GM23338 (cell line): ENCODE results near the gene FBXO33. TPM values are rescaled to one million over a fixed set of nuclear protein-coding genes. Genes with fewer than 3 reads are reported as not detected.

Source experiments
- ATAC-seq: fragments of 200-7000 bp; cut with Tn5 transposase; 3 replicates; pipeline ENCODE4 v1.9.1; 2020
- DNase-seq: peaks from one replicate; pipeline ENCODE4 v3.0.0-alpha.2; 2015; ENCODE audit warnings: low spot score
- H2AFZ ChIP-seq: fragments of 200-600 bp; sonication (generic); 2 replicates; pipeline ENCODE4 v1.8.0; 2016; ENCODE audit warnings: antibody characterized with exemption, mild to moderate bottlenecking, moderate library complexity
- H3F3A ChIP-seq: fragments of 200-600 bp; sonication (generic); replicated peaks from 2 replicates; pipeline ENCODE4 v1.8.0; 2017; ENCODE audit warnings: antibody characterized with exemption, mixed run types, low read depth
- H3K27ac ChIP-seq: fragments of 200-600 bp; sonication (generic); 2 replicates; pipeline ENCODE4 v1.6.1; 2016; ENCODE audit warnings: low read depth
- H3K27me3 ChIP-seq: fragments of 200-600 bp; sonication (generic); 2 replicates; pipeline ENCODE4 v1.8.0; 2016; ENCODE audit warnings: mild to moderate bottlenecking, mixed run types, moderate library complexity; ENCODE audit not compliant: insufficient read depth
- H3K36me3 ChIP-seq: fragments of 200-600 bp; sonication (generic); 2 replicates; pipeline ENCODE4 v1.8.0; 2016; ENCODE audit warnings: mild to moderate bottlenecking; ENCODE audit not compliant: insufficient read depth
- H3K4me1 ChIP-seq: fragments of 200-600 bp; sonication (generic); 2 replicates; pipeline ENCODE4 v1.8.0; 2016; ENCODE audit warnings: mild to moderate bottlenecking, moderate library complexity; ENCODE audit not compliant: insufficient read depth
- H3K4me2 ChIP-seq: fragments of 200-600 bp; sonication (generic); 2 replicates; pipeline ENCODE4 v1.7.1; 2017; ENCODE audit warnings: mixed run types
- H3K4me3 ChIP-seq: fragments of 200-600 bp; sonication (generic); 2 replicates; pipeline ENCODE4 v1.6.1; 2016; ENCODE audit warnings: mixed run types
- H3K79me2 ChIP-seq: fragments of 200-600 bp; sonication (generic); replicated peaks from 2 replicates; pipeline ENCODE4 v1.8.0; 2017; ENCODE audit warnings: mild to moderate bottlenecking; ENCODE audit not compliant: insufficient read depth
- H3K9me2 ChIP-seq: fragments of 200-600 bp; sonication (generic); 2 replicates; pipeline ENCODE4 v1.8.0; 2017; ENCODE audit not compliant: insufficient read depth
- H4K20me1 ChIP-seq: fragments of 200-600 bp; sonication (generic); replicated peaks from 2 replicates; pipeline ENCODE4 v1.8.0; 2017; ENCODE audit warnings: mild to moderate bottlenecking; ENCODE audit not compliant: insufficient read depth
- H3K27ac Mint-ChIP-seq: 2 replicates; pipeline ENCODE4 v1.8.0; 2020; ENCODE audit warnings: inconsistent platforms, mild to moderate bottlenecking, moderate library complexity, mixed read lengths
- H3K27me3 Mint-ChIP-seq: 3 replicates; pipeline ENCODE4 v1.8.0; 2022; ENCODE audit warnings: low read depth, mild to moderate bottlenecking, moderate library complexity, mixed read lengths, inconsistent platforms; ENCODE audit not compliant: insufficient read depth, poor library complexity
- H3K36me3 Mint-ChIP-seq: 3 replicates; pipeline ENCODE4 v1.8.0; 2021; ENCODE audit warnings: low read depth, mild to moderate bottlenecking, inconsistent platforms, moderate library complexity, mixed read lengths
- H3K4me1 Mint-ChIP-seq: 3 replicates; pipeline ENCODE4 v1.8.0; 2020; ENCODE audit warnings: mild to moderate bottlenecking, inconsistent platforms, mixed read lengths
- H3K4me3 Mint-ChIP-seq: 3 replicates; pipeline ENCODE4 v1.8.0; 2021; ENCODE audit warnings: moderate library complexity, mild to moderate bottlenecking, inconsistent platforms, mixed read lengths
- H3K9me3 Mint-ChIP-seq: 3 replicates; pipeline ENCODE4 v1.8.0; 2020; ENCODE audit warnings: moderate library complexity, mild to moderate bottlenecking, inconsistent platforms, mixed read lengths
- CREB1 ChIP-seq: fragments of 250-450 bp; sonication (Bioruptor Pico); IDR thresholded peaks from 2 replicates; pipeline ENCODE4 v1.5.0; 2020; ENCODE audit warnings: low read depth, mild to moderate bottlenecking, moderate library complexity
- EZH2 ChIP-seq: fragments of 200-600 bp; sonication (generic); IDR thresholded peaks from one replicate; pipeline ENCODE4 v1.8.0; 2017; ENCODE audit warnings: antibody characterized with exemption, mild to moderate bottlenecking, low read depth; ENCODE audit not compliant: unreplicated experiment
- EZH2phosphoT487 ChIP-seq: fragments of 200-600 bp; sonication (generic); IDR thresholded peaks from one replicate; pipeline ENCODE4 v1.8.1; 2018; ENCODE audit warnings: antibody characterized with exemption; ENCODE audit not compliant: unreplicated experiment
- JUNB ChIP-seq: IDR thresholded peaks from one replicate; pipeline ENCODE4 v1.6.1; 2016; ENCODE audit warnings: antibody characterized with exemption; ENCODE audit not compliant: unreplicated experiment
- POLR2AphosphoS5 ChIP-seq: IDR thresholded peaks from 2 replicates; pipeline ENCODE4 v1.6.1; 2016; ENCODE audit warnings: antibody characterized with exemption, low read depth
- ZNF114 ChIP-seq: fragments of 250-450 bp; sonication (Bioruptor Pico); IDR thresholded peaks from 2 replicates; pipeline ENCODE4 v1.5.0; 2020; ENCODE audit warnings: mild to moderate bottlenecking, moderate library complexity
- polyA plus RNA-seq: library from polyadenylated mRNA; unstranded; fragments of >200 nt; fragmentation: Nextera tagmentation; extraction: Ambion mirVana; gene quantifications from 2 replicates; pipeline ENCODE4 v1.2.1, GENCODE V29; 2016
- total RNA-seq: library from RNA; depleted of rRNA; stranded (reverse); fragments of >200 nt; shearing (Covaris generic); gene quantifications from 2 replicates; pipeline ENCODE4 v1.2.3, GENCODE V29; 2014
- TF ChIP-seq, protein P1 (sequence below): fragments of 250-450 bp; sonication (Bioruptor Pico); IDR thresholded peaks from 2 replicates; pipeline ENCODE4 v1.5.0; 2020; ENCODE audit warnings: mild to moderate bottlenecking, moderate library complexity
- TF ChIP-seq, protein P2 (sequence below): IDR thresholded peaks from one replicate; pipeline ENCODE4 v1.6.1; 2018; ENCODE audit warnings: antibody characterized with exemption; ENCODE audit not compliant: unreplicated experiment

Gene FBXO33
- total and polyA plus RNA-seq, 2 experiments from 2014 or later = 6.7 to 13.1 TPM

DNA sequence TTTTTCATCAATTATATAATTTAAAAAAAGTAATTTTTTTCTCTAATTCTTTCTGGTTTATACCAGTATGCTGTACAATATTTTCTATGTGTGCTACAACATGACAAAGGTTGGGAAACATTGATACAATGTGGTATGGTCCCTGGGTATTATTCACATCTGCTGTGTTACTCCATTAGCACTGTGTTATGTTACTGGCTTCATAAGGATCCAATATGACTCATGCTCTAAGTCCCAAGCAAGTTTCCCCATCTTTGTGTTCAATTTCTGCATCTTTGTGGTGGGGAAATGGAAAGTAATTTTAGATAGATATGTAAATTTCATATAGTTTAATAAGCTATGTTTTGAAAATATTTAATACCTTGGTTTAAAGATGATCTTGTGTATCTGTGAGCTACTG is 35.8 kb downstream of the FBXO33 start (continued):
- TF ChIP-seq, protein P1, sequence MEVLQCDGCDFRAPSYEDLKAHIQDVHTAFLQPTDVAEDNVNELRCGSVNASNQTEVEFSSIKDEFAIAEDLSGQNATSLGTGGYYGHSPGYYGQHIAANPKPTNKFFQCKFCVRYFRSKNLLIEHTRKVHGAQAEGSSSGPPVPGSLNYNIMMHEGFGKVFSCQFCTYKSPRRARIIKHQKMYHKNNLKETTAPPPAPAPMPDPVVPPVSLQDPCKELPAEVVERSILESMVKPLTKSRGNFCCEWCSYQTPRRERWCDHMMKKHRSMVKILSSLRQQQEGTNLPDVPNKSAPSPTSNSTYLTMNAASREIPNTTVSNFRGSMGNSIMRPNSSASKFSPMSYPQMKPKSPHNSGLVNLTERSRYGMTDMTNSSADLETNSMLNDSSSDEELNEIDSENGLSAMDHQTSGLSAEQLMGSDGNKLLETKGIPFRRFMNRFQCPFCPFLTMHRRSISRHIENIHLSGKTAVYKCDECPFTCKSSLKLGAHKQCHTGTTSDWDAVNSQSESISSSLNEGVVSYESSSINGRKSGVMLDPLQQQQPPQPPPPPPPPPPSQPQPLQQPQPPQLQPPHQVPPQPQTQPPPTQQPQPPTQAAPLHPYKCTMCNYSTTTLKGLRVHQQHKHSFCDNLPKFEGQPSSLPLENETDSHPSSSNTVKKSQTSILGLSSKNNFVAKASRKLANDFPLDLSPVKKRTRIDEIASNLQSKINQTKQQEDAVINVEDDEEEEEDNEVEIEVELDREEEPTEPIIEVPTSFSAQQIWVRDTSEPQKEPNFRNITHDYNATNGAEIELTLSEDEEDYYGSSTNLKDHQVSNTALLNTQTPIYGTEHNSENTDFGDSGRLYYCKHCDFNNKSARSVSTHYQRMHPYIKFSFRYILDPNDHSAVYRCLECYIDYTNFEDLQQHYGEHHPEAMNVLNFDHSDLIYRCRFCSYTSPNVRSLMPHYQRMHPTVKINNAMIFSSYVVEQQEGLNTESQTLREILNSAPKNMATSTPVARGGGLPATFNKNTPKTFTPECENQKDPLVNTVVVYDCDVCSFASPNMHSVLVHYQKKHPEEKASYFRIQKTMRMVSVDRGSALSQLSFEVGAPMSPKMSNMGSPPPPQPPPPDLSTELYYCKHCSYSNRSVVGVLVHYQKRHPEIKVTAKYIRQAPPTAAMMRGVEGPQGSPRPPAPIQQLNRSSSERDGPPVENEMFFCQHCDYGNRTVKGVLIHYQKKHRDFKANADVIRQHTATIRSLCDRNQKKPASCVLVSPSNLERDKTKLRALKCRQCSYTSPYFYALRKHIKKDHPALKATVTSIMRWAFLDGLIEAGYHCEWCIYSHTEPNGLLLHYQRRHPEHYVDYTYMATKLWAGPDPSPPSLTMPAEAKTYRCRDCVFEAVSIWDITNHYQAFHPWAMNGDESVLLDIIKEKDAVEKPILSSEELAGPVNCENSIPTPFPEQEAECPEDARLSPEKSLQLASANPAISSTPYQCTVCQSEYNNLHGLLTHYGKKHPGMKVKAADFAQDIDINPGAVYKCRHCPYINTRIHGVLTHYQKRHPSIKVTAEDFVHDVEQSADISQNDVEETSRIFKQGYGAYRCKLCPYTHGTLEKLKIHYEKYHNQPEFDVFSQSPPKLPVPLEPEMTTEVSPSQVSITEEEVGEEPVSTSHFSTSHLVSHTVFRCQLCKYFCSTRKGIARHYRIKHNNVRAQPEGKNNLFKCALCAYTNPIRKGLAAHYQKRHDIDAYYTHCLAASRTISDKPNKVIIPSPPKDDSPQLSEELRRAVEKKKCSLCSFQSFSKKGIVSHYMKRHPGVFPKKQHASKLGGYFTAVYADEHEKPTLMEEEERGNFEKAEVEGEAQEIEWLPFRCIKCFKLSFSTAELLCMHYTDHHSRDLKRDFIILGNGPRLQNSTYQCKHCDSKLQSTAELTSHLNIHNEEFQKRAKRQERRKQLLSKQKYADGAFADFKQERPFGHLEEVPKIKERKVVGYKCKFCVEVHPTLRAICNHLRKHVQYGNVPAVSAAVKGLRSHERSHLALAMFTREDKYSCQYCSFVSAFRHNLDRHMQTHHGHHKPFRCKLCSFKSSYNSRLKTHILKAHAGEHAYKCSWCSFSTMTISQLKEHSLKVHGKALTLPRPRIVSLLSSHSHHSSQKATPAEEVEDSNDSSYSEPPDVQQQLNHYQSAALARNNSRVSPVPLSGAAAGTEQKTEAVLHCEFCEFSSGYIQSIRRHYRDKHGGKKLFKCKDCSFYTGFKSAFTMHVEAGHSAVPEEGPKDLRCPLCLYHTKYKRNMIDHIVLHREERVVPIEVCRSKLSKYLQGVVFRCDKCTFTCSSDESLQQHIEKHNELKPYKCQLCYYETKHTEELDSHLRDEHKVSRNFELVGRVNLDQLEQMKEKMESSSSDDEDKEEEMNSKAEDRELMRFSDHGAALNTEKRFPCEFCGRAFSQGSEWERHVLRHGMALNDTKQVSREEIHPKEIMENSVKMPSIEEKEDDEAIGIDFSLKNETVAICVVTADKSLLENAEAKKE (CRISPR knock-in tag) = no peak
- TF ChIP-seq, protein P2, sequence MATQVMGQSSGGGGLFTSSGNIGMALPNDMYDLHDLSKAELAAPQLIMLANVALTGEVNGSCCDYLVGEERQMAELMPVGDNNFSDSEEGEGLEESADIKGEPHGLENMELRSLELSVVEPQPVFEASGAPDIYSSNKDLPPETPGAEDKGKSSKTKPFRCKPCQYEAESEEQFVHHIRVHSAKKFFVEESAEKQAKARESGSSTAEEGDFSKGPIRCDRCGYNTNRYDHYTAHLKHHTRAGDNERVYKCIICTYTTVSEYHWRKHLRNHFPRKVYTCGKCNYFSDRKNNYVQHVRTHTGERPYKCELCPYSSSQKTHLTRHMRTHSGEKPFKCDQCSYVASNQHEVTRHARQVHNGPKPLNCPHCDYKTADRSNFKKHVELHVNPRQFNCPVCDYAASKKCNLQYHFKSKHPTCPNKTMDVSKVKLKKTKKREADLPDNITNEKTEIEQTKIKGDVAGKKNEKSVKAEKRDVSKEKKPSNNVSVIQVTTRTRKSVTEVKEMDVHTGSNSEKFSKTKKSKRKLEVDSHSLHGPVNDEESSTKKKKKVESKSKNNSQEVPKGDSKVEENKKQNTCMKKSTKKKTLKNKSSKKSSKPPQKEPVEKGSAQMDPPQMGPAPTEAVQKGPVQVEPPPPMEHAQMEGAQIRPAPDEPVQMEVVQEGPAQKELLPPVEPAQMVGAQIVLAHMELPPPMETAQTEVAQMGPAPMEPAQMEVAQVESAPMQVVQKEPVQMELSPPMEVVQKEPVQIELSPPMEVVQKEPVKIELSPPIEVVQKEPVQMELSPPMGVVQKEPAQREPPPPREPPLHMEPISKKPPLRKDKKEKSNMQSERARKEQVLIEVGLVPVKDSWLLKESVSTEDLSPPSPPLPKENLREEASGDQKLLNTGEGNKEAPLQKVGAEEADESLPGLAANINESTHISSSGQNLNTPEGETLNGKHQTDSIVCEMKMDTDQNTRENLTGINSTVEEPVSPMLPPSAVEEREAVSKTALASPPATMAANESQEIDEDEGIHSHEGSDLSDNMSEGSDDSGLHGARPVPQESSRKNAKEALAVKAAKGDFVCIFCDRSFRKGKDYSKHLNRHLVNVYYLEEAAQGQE = no peak

DNA sequence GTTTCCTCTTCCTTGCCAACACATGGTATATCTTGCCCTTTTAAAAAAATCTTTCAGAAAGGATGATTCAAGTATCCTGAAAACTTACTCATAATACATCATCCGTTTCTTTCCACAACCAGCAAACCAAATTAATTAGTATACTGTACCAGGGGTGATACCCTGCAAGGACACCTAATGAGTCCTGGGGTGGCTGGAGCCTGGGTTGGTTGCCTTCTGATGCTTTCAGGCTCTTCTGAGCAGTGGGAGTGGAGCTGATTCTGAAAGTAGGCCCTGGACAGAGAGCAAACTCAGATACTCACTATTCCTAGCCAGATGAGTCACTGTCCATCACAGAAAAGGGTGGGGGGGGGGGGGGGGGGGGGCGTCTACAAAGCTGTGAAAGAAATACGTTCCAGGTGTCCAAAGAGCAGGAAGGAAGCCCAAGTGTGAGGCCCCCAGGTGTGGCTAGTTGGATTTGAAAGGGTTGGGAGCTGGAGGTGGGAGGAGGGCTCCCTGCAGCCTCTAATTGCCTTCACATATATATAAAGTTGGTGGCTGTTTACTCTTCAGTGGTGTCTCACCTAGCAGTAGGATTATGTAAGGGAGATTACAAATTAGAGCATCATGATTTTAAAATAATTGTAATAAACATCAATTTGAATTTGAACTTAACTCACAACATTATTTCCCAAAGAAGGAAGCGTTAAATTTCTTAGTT is 36.5 kb downstream of the FBXO33 start:
- no peaks in the 10 kb centered on the region for H4K20me1 ChIP-seq
- no peak for TF ChIP-seq EZH2phosphoT487
- no peak for TF ChIP-seq EZH2
- no peak for TF ChIP-seq ZNF114
- no peak for TF ChIP-seq CREB1 (CRISPR knock-in tag)
- no peak for TF ChIP-seq POLR2AphosphoS5
- no peak for TF ChIP-seq JUNB

More for the DNA sequence above, 36.5 kb downstream of the FBXO33 start:
- Histone ChIP-seq H3K4me3 (no peak overlapping the region), H3K4me1 (no peaks in the 10 kb centered on the region), H3K9me2 (no peaks in the 10 kb centered on the region), H3K36me3 (no peaks in the 10 kb centered on the region), H3K4me2 (no peak overlapping the region), H3F3A (no peaks in the 10 kb centered on the region), H3K79me2 (no peaks in the 10 kb centered on the region), H3K27me3 (no peaks in the 10 kb centered on the region), H3K27ac (no peak overlapping the region), H2AFZ (no peak overlapping the region)
- Mint-ChIP-seq H3K9me3 (no peaks in the 10 kb centered on the region), H3K4me1 (peaks cover 5% of the 10 kb centered on the region; the same call in 2 of the 3 replicates), H3K4me3 (no peak overlapping the region), H3K36me3 (no peaks in the 10 kb centered on the region; the same call in 2 of the 3 replicates), H3K27me3 (peaks cover 2% of the 10 kb centered on the region), H3K27ac (no peak overlapping the region)
- DNase-seq = no peak
- ATAC-seq = no peak
